ENCODE results near the gene XIRP1.
"Not testable (repeated sequence)": the region's sequence is repeated elsewhere in the genome, so short reads cannot be mapped to it uniquely, and the experiment has no call there.

XIRP1 gene

GRCh38 chr3:39185959-39186691, 6.3 kb downstream of the XIRP1 start:
- DNase-seq, result no peak

GRCh38 chr3:39185326-39185958, 7.0 kb downstream of the XIRP1 start:
- DNase-seq, result no peak

- no peak for DNase-seq
These were observed 7.5 kb downstream of the XIRP1 start for GRCh38 chr3:39184968-39185285.

- DNase-seq, result no peak
These were observed 8.1 kb downstream of the XIRP1 start for GRCh38 chr3:39184081-39184967.

GRCh38 chr3:39183211-39184080, 8.9 kb downstream of the XIRP1 start:
- DNase-seq, result peak in 15 of 58 donors; percentile 13 to 65 (median 43)

- DNase-seq, result no peak
These were observed 10.7 kb downstream of the XIRP1 start for GRCh38 chr3:39181408-39182335.

GRCh38 chr3:39180546-39181346, 11.6 kb downstream of the XIRP1 start:
- peak in 50 of 58 donors; percentile 20 to 85 (median 61) for DNase-seq

- no peak for DNase-seq
These were observed 12.2 kb downstream of the XIRP1 start for GRCh38 chr3:39180183-39180545.

- DNase-seq, result peak in 3 of 58 donors; percentile 14 to 29 (median 19)
These were observed 13.8 kb downstream of the XIRP1 start for GRCh38 chr3:39178553-39178952.

- peak in 55 of 58 donors; percentile 16 to 92 (median 68) for DNase-seq
These were observed 14.6 kb downstream of the XIRP1 start for GRCh38 chr3:39177708-39178332.

- DNase-seq, result no peak
These were observed 16.2 kb downstream of the XIRP1 start for GRCh38 chr3:39176025-39176714.

- no peak for DNase-seq
These were observed 18.9 kb downstream of the XIRP1 start for GRCh38 chr3:39173318-39174125.

GRCh38 chr3:39171860-39172259, 20.5 kb downstream of the XIRP1 start:
- DNase-seq, result no peak

- not testable (repeated sequence) for DNase-seq
These were observed 21.5 kb downstream of the XIRP1 start for GRCh38 chr3:39170877-39171276.

GRCh38 chr3:39170461-39170860, 21.9 kb downstream of the XIRP1 start:
- no peak for DNase-seq

GRCh38 chr3:39169712-39170111, 22.7 kb downstream of the XIRP1 start:
- DNase-seq, result no peak

GRCh38 chr3:39168156-39168780, 24.1 kb downstream of the XIRP1 start:
- DNase-seq, result no peak

Measured in anterior cingulate cortex (tissue), 58 donors.